ENCODE data around the gene NALF2. TPM values are rescaled to one million over a fixed set of nuclear protein-coding genes. Genes with fewer than 3 reads are reported as not detected.

Gene NALF2
- under 1 TPM; 0.11 to 0.43 TPM for total RNA-seq
- polyA plus RNA-seq = under 1 TPM; 0.12 to 0.33 TPM
- long read RNA-seq, donor 1 = 0 reads
- long read RNA-seq, donor 2 = 0 reads
- long read RNA-seq, donor 3 = 0 reads
- long read RNA-seq, donor 4, full-length matches to known transcripts = 1 of 1 reads
- long read RNA-seq, donor 4, partial matches to known transcripts = 0 of 1 reads
- long read RNA-seq, donor 4, other reads (novel, unspliced or antisense) = 0 of 1 reads
- long read RNA-seq, donor 5 = 0 reads

GRCh38 chrX:69503782-69504625 is at the start of gene NALF2:
Gene NALF2, plus strand, starts transcription at chrX:69504326. Its CDS starts 957 bp downstream, at chrX:69505283.
- H3K4me3 ChIP-seq = no peak within 1 kb of the TSS
- H3K27me3 ChIP-seq (ENCODE audit: control insufficient read depth in 3 of 3, insufficient read depth in 3 of 3, low read length in 2 of 3) = peaks cover 0 to 39% (median 26%) of the 10 kb centered on the region in 3 donors
- peak; percentile 73 to 82 (median 80) for DNase-seq
- ATAC-seq (ENCODE audit: insufficient read depth, low FRiP score) = peak; percentile 62
- TF ChIP-seq, protein P1, sequence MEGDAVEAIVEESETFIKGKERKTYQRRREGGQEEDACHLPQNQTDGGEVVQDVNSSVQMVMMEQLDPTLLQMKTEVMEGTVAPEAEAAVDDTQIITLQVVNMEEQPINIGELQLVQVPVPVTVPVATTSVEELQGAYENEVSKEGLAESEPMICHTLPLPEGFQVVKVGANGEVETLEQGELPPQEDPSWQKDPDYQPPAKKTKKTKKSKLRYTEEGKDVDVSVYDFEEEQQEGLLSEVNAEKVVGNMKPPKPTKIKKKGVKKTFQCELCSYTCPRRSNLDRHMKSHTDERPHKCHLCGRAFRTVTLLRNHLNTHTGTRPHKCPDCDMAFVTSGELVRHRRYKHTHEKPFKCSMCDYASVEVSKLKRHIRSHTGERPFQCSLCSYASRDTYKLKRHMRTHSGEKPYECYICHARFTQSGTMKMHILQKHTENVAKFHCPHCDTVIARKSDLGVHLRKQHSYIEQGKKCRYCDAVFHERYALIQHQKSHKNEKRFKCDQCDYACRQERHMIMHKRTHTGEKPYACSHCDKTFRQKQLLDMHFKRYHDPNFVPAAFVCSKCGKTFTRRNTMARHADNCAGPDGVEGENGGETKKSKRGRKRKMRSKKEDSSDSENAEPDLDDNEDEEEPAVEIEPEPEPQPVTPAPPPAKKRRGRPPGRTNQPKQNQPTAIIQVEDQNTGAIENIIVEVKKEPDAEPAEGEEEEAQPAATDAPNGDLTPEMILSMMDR (IDR thresholded peaks at IDR 0.05; ENCODE audit: control extremely low read depth, extremely low read depth) = no peak
- H3K4me1 ChIP-seq (ENCODE audit: control insufficient read depth in 5 of 5, insufficient read depth in 5 of 5, low read length in 5 of 5) = no peaks in the 10 kb centered on the region
- H3K27ac ChIP-seq (ENCODE audit: low read depth in 1 of 2, low read length in 1 of 2) = no peak within 1 kb of the TSS
- H3K9ac ChIP-seq (ENCODE audit: insufficient read depth in 1 of 2, low read length in 2 of 2) = no peak within 1 kb of the TSS
- H3K36me3 ChIP-seq (ENCODE audit: control insufficient read depth in 4 of 4, insufficient read depth in 4 of 4, low read length in 4 of 4) = no peaks in the 10 kb centered on the region
- 1 to 40% methylated on average over 25 to 66 of the region's 66 CpGs for WGBS, 2 donors
- peaks cover 0 to 9% (median 0%) of the 10 kb centered on the region in 4 donors for H3K9me3 ChIP-seq (ENCODE audit: control insufficient read depth in 4 of 4, insufficient read depth in 3 of 4, low read length in 3 of 4)

- ATAC-seq (ENCODE audit: insufficient read depth, low FRiP score) (no peak), DNase-seq (no peak)
- H3K9me3 ChIP-seq (ENCODE audit: control insufficient read depth in 4 of 4, insufficient read depth in 3 of 4, low read length in 3 of 4) = no peaks in the 10 kb centered on the region
- no peak overlapping the region for H3K9ac ChIP-seq (ENCODE audit: insufficient read depth in 1 of 2, low read length in 2 of 2)
- no peaks in the 10 kb centered on the region for H3K27me3 ChIP-seq (ENCODE audit: control insufficient read depth in 3 of 3, insufficient read depth in 3 of 3, low read length in 2 of 3)
- H3K4me3 ChIP-seq = no peak overlapping the region
- no peaks in the 10 kb centered on the region for H3K36me3 ChIP-seq (ENCODE audit: control insufficient read depth in 4 of 4, insufficient read depth in 4 of 4, low read length in 4 of 4)
- TF ChIP-seq, protein P1 (IDR thresholded peaks at IDR 0.05; ENCODE audit: control extremely low read depth, extremely low read depth) = no peak
- WGBS, 2 donors = 67 to 72% methylated on average over 6 of the region's 6 CpGs
- H3K4me1 ChIP-seq (ENCODE audit: control insufficient read depth in 5 of 5, insufficient read depth in 5 of 5, low read length in 5 of 5) = no peaks in the 10 kb centered on the region
- no peak overlapping the region for H3K27ac ChIP-seq (ENCODE audit: low read depth in 1 of 2, low read length in 1 of 2)
Measured at GRCh38 chrX:69457756-69458155, 46.4 kb upstream of the NALF2 start.

- H3K27ac ChIP-seq (ENCODE audit: low read depth in 1 of 2, low read length in 1 of 2) = no peak overlapping the region
- no peak overlapping the region for H3K9ac ChIP-seq (ENCODE audit: insufficient read depth in 1 of 2, low read length in 2 of 2)
- no peak overlapping the region for H3K4me3 ChIP-seq
- 86 to 89% methylated on average over 1 of the region's 1 CpG for WGBS, 2 donors
- no peaks in the 10 kb centered on the region for H3K4me1 ChIP-seq (ENCODE audit: control insufficient read depth in 5 of 5, insufficient read depth in 5 of 5, low read length in 5 of 5)
- no peak for DNase-seq
- H3K27me3 ChIP-seq (ENCODE audit: control insufficient read depth in 3 of 3, insufficient read depth in 3 of 3, low read length in 2 of 3) = peaks cover 0 to 4% (median 4%) of the 10 kb centered on the region in 3 donors
- TF ChIP-seq, protein P1 (IDR thresholded peaks at IDR 0.05; ENCODE audit: control extremely low read depth, extremely low read depth) = no peak
- H3K9me3 ChIP-seq (ENCODE audit: control insufficient read depth in 4 of 4, insufficient read depth in 3 of 4, low read length in 3 of 4) = peaks cover 0 to 2% (median 0%) of the 10 kb centered on the region in 4 donors
- no peaks in the 10 kb centered on the region for H3K36me3 ChIP-seq (ENCODE audit: control insufficient read depth in 4 of 4, insufficient read depth in 4 of 4, low read length in 4 of 4)
- no peak for ATAC-seq (ENCODE audit: insufficient read depth, low FRiP score)
Measured at GRCh38 chrX:69466546-69466945, 37.6 kb upstream of the NALF2 start.
